Loucy (cell line): ENCODE data around the gene CDX1.

ENCODE experiments used
- H2AFZ ChIP-seq: fragments of 200-600 bp; sonication (generic); 2 replicates; pipeline ENCODE4 v1.6.0; 2016; ENCODE audit warnings: antibody characterized with exemption, mild to moderate bottlenecking, low read length, moderate library complexity
- H3F3A ChIP-seq: fragments of 200-600 bp; 2 replicates; pipeline ENCODE4 v1.6.0; 2016; ENCODE audit warnings: antibody characterized with exemption, low read depth, mild to moderate bottlenecking
- H3K27me3 ChIP-seq: fragments of 200-600 bp; sonication (generic); 2 replicates; pipeline ENCODE4 v1.6.1; 2014; ENCODE audit warnings: low read length, mild to moderate bottlenecking; ENCODE audit not compliant: insufficient read depth, poor library complexity, severe bottlenecking
- H3K36me3 ChIP-seq: fragments of 200-600 bp; sonication (generic); 2 replicates; pipeline ENCODE4 v1.6.1; 2016; ENCODE audit warnings: low read length; ENCODE audit not compliant: insufficient read depth
- H3K4me1 ChIP-seq: fragments of 200-600 bp; sonication (generic); 2 replicates; pipeline ENCODE4 v1.5.1; 2014; ENCODE audit warnings: low read length, mild to moderate bottlenecking; ENCODE audit not compliant: insufficient read depth, poor library complexity, severe bottlenecking
- H3K4me2 ChIP-seq: fragments of 200-600 bp; sonication (generic); 2 replicates; pipeline ENCODE4 v1.6.0; 2014; ENCODE audit warnings: antibody characterized with exemption, low read length, low read depth, mild to moderate bottlenecking; ENCODE audit not compliant: poor library complexity, severe bottlenecking
- H3K4me3 ChIP-seq: fragments of 200-600 bp; sonication (generic); 2 replicates; pipeline ENCODE4 v1.5.1; 2014; ENCODE audit warnings: low read length, mild to moderate bottlenecking, mixed read lengths; ENCODE audit not compliant: poor library complexity, severe bottlenecking
- H3K79me2 ChIP-seq: fragments of 200-600 bp; sonication (generic); 2 replicates; pipeline ENCODE4 v1.6.1; 2014; ENCODE audit warnings: low read length; ENCODE audit not compliant: insufficient read depth
- H3K9ac ChIP-seq: fragments of 200-600 bp; sonication (generic); 2 replicates; pipeline ENCODE4 v1.6.0; 2014; ENCODE audit warnings: mild to moderate bottlenecking, low read depth, low read length, moderate library complexity; ENCODE audit not compliant: poor library complexity, severe bottlenecking
- H3K9me2 ChIP-seq: fragments of 200-600 bp; sonication (generic); replicated peaks from 2 replicates; pipeline ENCODE4 v1.6.1; 2016; ENCODE audit warnings: low read depth, low read length, mixed read lengths
- H3K9me3 ChIP-seq: fragments of 200-600 bp; sonication (generic); 2 replicates; pipeline ENCODE4 v1.6.1; 2014; ENCODE audit warnings: mild to moderate bottlenecking, antibody characterized with exemption, low read length, low read depth; ENCODE audit not compliant: insufficient read depth
- H4K20me1 ChIP-seq: fragments of 200-600 bp; sonication (generic); 2 replicates; pipeline ENCODE4 v1.6.0; 2014; ENCODE audit warnings: antibody characterized with exemption, low read length, mild to moderate bottlenecking; ENCODE audit not compliant: insufficient read depth, poor library complexity, severe bottlenecking
- EZH2phosphoT487 ChIP-seq: fragments of 200-600 bp; IDR thresholded peaks from 2 replicates; pipeline ENCODE4 v1.6.1; 2018; ENCODE audit warnings: antibody characterized with exemption, mild to moderate bottlenecking, moderate library complexity, borderline replicate concordance
- TF ChIP-seq, protein P1 (sequence below): fragments of 200-600 bp; sonication (generic); conservative IDR thresholded peaks from 2 replicates; pipeline ENCODE4 v1.5.1; 2014; ENCODE audit warnings: mild to moderate bottlenecking, antibody characterized with exemption, low read length

CDX1 gene

DNA sequence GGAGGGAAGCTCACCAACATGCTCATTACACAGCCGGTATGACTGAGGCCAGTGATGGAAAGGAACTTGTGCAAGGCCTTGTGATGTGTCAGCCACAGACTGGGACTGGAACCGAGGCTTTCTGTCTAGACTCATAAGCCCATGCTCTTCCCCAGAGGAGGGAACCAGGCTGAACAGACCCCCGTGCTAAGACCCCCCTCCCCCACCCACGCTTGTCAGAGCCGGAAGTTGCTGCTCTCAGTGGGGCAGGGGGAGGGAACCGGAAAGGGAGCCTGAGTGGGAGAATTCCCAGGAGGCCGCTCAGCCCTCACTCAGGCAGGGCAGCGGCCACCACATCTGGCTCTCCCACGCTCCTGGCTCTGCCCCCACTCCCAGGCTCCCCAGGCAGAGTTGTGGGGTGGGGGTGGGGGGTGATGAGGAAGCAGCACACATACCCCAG, 6.8 kb upstream of the CDX1 start:
- no peaks in the 10 kb centered on the region for H3F3A ChIP-seq
- peaks cover 32% of the 10 kb centered on the region for H3K4me1 ChIP-seq
- H2AFZ ChIP-seq, result no peak overlapping the region
- no peak overlapping the region for H3K4me3 ChIP-seq
- TF ChIP-seq, protein P1, sequence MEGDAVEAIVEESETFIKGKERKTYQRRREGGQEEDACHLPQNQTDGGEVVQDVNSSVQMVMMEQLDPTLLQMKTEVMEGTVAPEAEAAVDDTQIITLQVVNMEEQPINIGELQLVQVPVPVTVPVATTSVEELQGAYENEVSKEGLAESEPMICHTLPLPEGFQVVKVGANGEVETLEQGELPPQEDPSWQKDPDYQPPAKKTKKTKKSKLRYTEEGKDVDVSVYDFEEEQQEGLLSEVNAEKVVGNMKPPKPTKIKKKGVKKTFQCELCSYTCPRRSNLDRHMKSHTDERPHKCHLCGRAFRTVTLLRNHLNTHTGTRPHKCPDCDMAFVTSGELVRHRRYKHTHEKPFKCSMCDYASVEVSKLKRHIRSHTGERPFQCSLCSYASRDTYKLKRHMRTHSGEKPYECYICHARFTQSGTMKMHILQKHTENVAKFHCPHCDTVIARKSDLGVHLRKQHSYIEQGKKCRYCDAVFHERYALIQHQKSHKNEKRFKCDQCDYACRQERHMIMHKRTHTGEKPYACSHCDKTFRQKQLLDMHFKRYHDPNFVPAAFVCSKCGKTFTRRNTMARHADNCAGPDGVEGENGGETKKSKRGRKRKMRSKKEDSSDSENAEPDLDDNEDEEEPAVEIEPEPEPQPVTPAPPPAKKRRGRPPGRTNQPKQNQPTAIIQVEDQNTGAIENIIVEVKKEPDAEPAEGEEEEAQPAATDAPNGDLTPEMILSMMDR, result no peak
- TF ChIP-seq EZH2phosphoT487, result no peak
- H3K4me2 ChIP-seq, result peak overlapping the region; percentile 21
- no peaks in the 10 kb centered on the region for H3K9me3 ChIP-seq
- H3K9ac ChIP-seq, result peak overlapping the region; percentile 3
- H3K27me3 ChIP-seq, result no peaks in the 10 kb centered on the region
- no peaks in the 10 kb centered on the region for H3K79me2 ChIP-seq
- H4K20me1 ChIP-seq, result no peaks in the 10 kb centered on the region
- H3K9me2 ChIP-seq, result no peaks in the 10 kb centered on the region
- no peaks in the 10 kb centered on the region for H3K36me3 ChIP-seq

DNA sequence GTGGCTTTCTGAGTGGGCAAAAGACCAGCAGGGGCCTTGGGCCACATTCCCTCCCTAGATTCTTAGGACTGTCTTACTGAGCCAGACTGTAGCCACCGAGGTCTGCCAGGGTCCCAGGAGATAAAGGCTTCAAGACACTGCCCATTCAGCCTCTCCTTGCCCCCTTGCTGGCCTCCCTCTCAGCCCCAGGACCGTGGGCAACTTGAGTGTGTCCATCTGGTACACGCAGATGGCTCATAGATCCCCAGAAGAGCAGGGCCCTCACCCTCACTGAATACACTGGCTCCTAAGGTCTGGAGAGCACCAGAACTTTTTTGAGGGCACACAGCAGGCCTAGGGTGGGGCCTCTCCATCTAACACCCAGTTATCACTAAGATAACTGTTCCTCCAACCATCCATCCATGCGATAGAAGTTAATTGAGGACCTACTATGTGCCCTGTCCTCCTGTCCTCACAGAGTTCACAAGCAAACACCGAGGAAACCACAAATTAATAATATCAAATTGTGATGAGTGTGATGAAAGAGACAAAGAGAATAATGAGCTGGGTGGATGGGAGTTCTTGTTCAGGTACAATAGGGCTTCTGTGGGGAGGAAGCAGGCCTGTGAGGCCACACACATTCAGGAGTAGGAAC, 6.0 kb upstream of the CDX1 start:
- Histone ChIP-seq H3K79me2 (no peaks in the 10 kb centered on the region), H4K20me1 (no peaks in the 10 kb centered on the region), H3K36me3 (no peaks in the 10 kb centered on the region), H3K9me3 (no peaks in the 10 kb centered on the region), H3K4me1 (peaks cover 33% of the 10 kb centered on the region), H3K9me2 (no peaks in the 10 kb centered on the region), H3K4me3 (no peak overlapping the region), H3F3A (no peaks in the 10 kb centered on the region), H3K27me3 (no peaks in the 10 kb centered on the region), H3K4me2 (peak overlapping the region; percentile 21), H2AFZ (no peak overlapping the region), H3K9ac (peak overlapping the region; percentile 3)
- TF ChIP-seq EZH2phosphoT487, result no peak
- TF ChIP-seq, protein P1, result no peak

DNA sequence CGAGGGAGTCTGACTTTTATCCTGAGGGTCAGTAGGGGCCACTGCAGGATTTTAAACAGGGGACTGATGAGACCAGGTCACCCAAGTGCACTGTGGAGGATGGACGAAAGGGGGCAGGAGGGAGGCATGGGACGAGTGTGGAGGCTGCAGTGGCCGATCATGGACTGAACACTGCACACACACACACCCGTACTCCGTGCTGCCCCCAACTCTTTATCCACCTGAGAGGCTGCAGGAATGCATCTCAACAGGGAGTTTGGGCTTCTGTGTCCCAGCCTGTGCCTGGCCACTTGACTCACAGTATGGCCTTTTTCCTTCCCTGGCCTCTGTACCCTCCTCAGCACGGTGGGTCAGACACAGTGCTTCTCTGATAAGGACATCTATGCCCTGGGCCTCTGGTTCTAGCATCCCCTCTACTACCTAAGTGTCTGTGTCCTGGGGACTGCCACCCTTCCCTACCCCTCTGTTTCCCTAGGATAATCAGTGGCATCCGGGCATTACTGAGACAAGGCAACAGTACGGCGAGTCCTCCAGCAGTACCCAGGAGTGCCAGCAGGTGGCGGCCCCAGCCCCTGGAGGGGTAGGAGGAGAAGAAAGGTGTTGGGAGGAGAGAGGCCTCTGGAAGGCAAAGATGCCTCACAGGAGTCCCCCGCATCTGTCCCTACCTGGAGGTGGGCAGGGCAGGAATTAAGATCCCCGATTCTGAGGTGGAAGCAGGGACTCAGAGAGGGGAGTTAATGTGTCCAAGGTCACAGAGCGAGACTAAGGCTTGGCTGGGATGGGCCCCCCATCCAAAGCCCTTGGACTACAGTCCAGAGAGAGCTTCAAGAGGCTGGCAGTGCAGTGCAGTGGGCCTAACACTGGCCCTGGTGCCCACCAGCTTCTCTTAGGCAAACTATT, 5.1 kb upstream of the CDX1 start:
- 0 out of 2 replicates have a peak overlapping the region, but pooled peaks have one; percentile 18 for H2AFZ ChIP-seq
- H4K20me1 ChIP-seq, result no peaks in the 10 kb centered on the region
- peaks cover 33% of the 10 kb centered on the region for H3K4me1 ChIP-seq
- no peaks in the 10 kb centered on the region for H3K9me2 ChIP-seq
- H3K9ac ChIP-seq, result no peak overlapping the region
- no peaks in the 10 kb centered on the region for H3K36me3 ChIP-seq
- H3F3A ChIP-seq, result no peaks in the 10 kb centered on the region
- TF ChIP-seq, protein P1, result peak; percentile 96
- no peak for TF ChIP-seq EZH2phosphoT487
- peak overlapping the region; percentile 1 for H3K4me3 ChIP-seq
- H3K79me2 ChIP-seq, result no peaks in the 10 kb centered on the region
- no peaks in the 10 kb centered on the region for H3K9me3 ChIP-seq
- H3K4me2 ChIP-seq, result peak overlapping the region; percentile 28
- no peaks in the 10 kb centered on the region for H3K27me3 ChIP-seq
